Measurements from ENCODE around the gene RPL12.

GRCh38 chr9:127493592-127494303 is 42.5 kb upstream of the RPL12 start:
- no peak for TF ChIP-seq CTCF (IDR thresholded peaks at IDR 0.05 in 8 of 11, conservative IDR thresholded peaks at IDR 0.05 in 3 of 11)
- TF ChIP-seq POLR2A (IDR thresholded peaks at IDR 0.05) = no peak
- peak in 1 of 3 donors; percentile 39 for TF ChIP-seq POLR2AphosphoS5 (IDR thresholded peaks at IDR 0.05)
